ENCODE data around the gene RYK. TPM values are rescaled to one million over a fixed set of nuclear protein-coding genes. Genes with fewer than 3 reads are reported as not detected.
A peak's percentile ranks its signal among the peaks of the same experiment; 100 is the strongest.
"Not testable (repeated sequence)": the region's sequence is repeated elsewhere in the genome, so short reads cannot be mapped to it uniquely, and the experiment has no call there.

The RYK gene
- 136 TPM for total RNA-seq

DNA sequence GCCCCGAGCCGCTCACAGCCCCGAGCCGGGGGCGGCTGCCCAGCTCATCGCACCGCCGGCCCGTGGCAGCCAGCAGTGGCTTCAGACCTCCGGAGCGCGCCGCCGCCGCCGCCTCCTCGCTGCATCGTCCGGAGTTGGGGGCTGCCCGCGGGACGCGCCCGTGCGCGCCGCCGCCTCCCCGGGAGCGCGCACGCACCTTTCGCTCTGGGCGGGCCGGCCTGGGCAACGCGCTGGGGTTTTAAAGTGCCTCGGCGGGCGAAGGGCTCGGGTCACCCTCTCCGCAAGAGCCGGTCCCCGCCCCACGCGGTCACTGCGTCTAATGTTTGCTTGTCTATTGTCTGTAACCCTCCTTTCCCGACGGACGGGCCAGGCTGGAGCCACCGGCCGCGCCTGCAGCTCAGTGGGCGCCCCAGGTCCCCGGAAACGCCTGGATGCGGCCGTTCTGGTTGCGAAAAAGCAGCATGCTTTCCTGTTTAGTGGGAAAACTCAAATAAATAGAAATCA lies at the start of gene RYK:
Gene RYK (minus strand): TSS at position 143 of the 504 bp plus-strand sequence. CDS start 205 bp downstream, outside the sequence.
- DNase-seq = peak; percentile 71

DNA sequence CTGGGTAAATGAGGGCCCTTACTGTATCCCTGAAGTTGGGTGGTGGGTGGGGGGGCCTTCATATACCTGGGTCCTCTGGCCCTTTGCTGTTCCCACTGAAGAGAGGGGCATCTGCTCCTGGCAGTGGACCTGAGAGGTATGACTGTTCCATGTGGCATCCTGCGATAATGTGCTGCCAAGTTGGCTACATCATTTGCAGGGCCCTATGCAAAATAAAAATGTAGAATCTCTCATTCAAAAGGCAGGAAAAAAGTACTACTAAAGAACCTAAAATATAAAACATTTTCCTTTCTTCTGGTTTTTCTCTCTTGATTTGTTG lies 49.2 kb upstream of the RYK start:
- DNase-seq = no peak

DNA sequence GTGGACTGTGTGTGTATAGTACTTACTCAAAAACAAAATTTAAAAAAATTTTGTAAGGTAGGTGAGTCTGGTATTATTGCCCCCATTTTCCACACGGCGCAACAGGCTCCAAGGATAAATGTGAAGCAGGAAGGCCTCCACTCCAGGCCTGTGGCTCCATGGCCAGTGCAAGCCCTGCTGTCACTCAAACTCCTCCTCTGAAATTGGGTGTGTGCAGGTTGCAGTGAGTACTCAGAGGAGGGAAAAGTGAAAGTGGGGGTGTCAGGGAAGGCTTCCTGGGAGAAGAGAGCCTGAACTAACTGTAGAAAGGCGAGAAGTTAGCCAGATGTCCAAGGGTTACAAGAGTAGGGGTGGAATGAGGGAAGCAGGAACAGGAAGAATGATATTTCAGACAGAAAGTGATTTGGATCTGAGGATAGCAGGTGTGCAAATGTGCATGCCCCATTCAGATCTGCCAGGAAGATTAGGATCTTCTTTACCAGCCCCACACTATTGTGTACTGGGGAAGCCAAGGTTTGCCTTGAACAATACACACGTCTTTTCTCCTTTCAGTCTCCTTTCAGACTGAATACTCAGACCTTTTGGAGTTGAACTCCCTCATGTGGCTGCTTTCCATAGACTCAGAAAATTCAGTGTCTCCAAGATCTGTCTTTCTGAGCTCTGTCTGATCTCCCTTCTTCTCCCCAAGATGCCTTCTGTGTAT lies 48.7 kb upstream of the RYK start:
- DNase-seq = no peak

DNA sequence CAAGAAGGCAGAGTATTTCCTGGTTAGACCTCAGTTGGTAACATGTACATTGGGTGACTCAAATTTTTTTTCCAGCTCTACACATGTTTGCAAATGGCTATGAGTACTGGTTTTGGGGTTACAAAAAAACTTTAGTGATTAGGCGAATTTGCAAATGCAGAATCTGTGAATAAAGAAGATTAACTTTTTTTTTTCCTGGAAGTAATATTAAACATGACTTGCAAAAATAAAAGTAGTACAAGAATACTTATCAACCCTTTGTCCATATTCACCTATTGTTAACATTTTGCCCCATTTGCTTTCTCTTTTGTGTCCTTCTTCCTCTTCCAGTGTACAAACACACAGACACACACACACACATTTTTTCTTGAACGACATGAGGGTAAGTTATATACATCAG lies 47.6 kb upstream of the RYK start:
- no peak for DNase-seq

DNA sequence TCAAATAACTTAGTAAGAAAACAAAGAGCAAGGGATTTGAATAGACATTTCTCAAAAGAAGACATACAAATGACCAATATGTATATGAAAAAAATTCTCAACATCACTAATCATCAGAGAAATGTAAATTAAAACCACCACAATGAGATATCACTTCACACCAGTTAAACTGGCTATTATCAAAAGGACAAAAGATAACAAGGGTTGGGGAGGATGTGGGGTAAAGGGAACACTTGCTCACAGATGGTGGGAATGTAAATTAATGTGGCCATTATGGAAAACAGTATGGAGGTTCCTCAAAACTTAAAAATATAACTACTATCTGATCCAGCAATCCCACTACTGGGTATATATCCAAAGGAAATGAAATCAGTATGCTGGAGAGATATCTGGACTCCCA lies 46.0 kb upstream of the RYK start:
- no peak for DNase-seq

DNA sequence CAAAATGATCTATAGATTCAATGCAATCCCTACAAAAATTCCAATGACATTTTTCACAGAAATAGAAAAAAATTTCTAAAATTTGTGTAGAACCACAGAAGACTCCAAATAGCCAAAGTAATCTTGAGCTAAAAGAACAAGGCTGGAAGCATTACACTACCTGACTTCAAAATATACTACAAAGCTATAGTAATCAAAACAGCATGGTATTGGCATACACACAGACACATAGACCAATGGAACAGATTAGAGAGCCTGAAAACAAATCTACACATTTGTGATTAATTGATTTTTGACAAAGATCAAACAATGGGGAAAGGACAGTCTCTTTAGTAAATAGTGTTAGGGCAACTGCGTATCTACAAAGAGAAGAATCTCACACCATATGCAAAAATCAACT lies 45.3 kb upstream of the RYK start:
- DNase-seq = no peak

DNA sequence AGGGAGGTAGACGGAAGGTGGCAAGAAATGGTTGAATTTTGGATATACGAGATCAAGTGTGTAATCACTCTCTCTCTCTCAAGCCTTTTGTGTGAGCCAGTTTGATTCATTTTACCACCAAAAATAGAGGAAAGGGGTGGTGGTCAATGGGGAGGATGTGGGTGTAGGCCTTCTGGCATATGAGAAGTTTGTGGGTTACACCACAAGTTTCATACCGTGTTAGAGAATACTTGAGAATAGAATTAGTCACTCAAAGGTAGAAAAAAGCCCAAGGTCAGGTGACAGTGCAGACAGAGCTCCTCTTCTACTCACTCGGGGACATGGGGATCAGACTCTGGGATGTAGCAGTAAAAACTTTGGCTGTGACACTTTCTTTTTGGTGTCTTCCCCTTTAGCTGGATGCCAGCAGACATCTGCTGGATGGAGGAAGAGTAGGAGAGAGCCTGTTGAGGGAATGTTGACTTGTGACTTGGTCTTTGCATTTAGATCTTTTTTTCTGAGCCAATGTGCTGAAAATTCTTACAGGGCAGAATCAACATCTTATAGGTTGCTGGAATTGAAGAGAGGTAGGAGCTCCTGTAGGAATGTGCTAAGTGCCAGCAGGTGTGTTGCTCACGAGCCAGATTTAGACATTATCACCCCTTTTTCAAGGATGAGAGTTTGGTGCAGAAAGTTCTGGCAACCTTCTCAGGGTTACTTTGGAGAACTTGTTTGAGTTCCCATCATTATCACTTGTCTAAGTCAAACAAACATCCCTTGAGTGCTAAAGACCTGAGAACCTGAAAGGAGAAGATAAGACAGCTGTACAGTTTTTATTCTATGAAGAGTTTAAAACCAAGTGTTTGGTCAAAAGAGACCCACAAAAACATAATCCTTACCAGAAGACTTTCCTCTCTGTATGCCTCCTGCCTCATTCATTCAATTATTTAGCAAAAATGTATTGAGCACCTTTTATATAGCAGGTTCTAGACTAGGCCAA lies 43.9 kb upstream of the RYK start:
- no peak for DNase-seq

DNA sequence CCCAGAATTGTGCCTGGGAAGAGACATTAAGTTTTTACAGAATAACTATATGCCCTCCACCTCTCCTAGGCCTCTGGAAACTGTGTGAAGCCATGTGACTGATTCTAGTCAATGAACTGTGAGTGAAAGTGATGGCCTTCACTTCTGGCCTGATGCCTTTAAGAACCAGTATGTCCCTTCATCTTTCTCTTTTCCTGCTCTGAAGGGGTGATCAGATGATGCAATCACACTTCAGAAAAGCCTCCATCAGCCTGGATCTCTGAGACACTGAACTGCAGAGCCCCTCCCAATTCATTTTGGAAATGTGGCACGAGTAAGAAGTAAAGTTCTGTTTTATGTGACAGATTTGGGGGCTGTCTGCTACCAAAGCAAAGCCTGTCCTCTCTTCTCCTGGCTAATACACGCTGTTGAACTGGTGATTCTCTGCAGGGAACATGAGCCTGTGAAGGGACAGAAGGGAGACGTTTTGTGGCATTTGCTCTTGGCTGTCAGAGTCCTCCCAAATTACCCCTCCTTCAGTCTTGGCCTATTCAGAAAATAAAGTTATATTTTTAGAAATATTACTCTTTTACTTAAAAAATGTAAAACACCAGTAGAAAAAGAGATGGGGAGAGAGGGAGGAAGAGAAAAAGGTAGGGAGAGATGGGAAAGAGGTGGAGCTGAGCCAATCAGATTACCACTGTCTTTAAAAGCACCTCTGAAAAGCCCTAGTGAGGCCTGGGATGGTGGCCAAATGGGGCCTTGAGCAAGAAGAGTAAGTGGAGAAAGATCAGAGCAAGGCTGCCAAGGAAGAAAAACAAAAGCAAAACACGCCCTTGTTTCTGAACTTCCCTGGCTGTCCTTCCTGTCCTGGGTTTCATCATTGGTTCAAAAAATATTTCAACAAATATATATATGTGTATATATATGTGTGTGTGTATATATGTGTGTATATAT lies 40.9 kb upstream of the RYK start:
- DNase-seq = no peak

DNA sequence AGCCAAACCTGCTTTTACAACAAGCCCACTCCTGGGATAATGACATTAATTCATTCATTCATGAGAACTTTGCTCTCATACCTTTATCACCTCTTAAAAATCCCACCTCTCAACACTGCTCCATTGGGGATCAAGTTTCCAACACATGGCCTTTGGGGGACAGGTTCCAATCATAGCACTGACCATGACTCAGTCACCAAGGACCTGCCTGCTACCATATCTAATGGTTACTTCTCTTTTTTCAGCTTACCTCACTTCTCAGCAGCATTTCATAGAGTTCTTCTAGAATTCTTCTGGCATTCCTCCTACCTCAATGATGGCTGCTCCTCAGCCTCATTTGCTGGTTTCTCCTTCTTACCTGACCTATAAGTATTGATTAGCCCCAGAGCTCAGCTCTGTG lies 36.9 kb upstream of the RYK start:
- DNase-seq = no peak

DNA sequence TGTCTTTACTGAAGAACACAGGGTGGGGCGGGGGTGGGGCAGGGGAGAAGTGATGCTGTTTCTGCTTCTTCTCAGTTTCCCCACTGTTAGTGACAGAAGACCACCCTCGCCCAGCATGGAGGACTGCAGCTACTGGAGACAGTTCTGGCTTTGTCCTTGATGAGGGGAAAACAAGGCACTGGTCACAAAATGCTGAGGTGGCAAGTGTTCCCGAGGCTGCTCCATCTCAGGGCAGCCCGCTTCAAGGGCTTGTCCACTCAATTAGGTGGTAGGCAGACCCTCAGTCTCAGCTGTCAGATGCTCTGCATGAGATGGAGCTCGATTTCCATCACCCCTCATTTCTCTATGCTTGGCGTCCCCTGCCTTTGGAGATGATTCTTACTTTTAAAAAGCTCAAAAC lies 33.8 kb upstream of the RYK start:
- DNase-seq = no peak

DNA sequence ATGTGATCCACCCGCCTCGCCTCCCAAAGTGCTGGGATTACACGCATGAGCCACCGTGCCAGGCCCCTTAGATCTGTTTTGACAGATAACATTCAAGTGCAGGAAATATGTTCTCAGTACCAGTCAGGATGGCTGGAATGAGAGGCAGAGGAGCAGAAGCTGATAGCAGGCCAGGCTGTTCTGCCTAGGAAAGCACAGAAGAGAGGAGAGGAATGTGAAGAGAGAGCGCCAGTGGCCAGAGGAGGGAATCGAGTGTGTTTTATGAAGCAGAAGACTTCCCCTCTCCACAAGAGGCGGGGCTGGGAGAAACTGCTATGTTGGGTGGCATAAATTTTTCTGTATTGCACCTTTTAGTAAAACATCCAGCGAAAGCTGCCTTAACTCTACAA lies 32.0 kb upstream of the RYK start:
- no peak for DNase-seq

DNA sequence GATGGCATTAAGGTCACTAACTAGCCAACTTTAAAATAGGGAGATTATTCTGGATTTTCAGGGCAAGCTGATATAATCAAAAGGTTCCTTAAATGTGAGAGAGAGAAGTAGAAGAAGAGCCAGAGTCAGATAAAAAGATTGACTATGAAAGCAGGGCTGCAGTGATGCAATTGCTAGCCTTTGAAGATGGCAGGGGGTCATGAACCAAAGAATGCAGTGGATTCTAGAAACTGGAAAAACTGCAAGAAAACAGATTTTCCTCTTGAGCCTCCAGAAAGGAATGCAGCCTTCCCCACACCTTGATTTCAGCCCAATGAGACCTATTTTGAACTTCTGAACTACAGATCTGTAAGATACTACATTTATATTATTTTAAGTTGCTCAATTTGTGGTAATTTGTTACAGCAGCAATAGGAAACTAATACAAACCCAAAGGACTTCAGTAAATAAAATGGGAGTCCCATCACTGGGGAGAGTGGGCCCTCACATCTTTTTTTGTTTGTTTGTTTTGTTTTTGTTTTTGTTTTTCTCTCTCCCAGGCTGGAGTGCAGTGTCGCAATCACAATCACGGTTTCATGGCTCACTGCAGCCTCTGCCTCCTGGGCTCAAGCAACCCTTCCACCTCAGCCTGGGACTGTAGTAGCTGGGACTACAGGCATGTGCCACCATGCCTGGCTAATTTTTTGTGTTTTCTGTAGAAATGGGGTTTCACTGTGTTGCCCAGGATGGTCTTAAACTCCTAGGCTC lies 31.4 kb upstream of the RYK start:
- no peak for DNase-seq

DNA sequence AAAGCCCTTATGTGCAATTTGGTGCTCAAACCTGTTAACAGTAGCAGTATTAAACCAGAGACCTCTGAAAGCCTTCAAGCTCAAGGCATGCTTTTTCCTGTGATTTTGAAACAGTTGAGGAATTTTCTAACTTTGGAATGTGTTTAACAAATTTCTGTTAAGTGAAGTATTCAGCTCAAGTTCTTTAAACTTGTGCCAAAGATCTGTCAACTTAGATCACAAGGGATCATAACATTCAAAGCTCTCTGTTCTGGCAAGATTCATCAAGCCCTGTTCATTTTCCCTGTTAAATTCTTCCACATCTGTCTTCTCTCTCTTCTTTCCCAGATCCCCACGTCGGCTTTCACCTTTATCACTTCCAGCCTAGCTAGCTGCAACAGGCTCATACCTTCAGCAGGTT lies 28.8 kb upstream of the RYK start:
- DNase-seq = no peak

DNA sequence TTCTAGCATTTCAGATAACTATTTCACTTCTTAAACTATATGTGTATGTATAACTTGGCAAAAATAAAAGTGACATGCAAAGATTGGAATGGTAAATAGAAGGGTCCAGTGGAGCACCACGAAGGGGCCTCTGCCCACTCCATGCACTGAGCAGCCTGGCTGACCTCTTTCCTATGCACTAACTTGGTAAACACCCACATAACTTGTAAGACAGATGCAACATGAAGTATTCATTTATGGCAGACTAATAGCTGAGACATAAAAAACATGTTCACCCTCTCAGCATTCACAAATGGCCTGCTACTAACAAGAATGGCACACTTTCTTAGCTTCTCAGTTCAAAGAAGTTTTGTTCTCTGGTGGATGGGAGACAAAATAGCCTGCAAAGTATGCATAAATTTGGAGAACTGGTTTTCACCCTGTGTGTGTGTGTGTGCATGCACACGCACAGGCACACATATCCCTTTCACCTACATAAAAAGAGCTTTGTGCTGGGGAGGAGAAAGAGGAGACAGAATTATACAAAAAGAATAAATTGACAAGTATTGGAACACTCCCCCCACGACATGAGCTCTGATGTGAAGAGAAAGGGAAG lies 26.5 kb upstream of the RYK start:
- no peak for DNase-seq

DNA sequence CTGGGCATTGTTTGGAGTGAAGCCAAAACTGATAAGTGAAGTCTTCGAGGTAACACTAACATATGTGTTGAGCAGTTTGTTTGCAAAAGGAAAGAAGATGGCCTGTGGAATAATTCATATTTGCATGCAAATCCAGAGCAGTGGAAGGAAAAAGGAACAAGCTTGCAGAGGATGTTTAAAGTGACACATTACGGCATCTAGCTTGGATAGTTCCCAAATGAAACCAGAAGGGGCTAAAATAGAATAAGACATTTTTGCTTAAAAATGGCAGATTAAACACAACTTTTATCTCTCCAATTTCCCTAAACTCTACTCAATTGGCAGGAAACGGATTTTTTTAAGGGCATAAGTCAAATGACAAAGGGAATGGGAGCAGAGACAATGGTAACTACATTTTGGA lies 25.4 kb upstream of the RYK start:
- no peak for DNase-seq

DNA sequence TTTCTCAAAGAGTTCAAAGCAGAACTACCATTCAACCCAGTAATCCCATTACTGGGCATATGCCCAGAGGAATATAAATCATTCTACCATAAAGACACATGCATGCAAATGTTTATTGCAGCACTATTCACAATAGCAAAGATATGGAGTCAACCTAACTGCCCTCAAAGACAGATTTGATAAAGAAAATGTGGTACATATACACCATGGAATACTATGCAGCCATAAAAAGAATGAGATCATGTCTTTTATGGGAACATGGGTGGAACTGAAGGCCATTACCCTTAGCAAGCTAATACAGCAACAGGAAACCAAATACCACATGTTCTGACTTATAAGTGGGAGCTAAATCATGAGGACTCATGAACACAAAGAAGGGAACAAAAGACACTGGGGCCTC lies 24.5 kb upstream of the RYK start:
- not testable (repeated sequence) for DNase-seq

DNA sequence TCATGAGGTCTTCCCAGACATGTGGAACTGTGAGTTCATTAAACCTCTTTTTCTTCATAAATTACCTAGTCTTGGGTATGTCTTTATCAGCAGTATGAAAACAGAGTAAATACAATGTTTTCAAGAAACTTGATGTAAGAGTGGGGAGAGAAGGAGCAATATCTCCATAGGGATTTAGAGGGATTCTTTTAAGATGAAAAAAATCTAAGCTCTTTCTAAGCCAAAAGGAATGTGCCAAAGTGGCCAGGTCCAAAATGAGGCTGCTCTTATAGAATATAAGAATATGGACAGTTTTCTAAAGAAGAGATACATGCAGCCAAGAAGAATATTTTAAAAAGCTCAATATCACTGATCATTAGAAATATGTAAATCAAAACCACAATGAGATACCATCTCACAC lies 23.9 kb upstream of the RYK start:
- no peak for DNase-seq

DNA sequence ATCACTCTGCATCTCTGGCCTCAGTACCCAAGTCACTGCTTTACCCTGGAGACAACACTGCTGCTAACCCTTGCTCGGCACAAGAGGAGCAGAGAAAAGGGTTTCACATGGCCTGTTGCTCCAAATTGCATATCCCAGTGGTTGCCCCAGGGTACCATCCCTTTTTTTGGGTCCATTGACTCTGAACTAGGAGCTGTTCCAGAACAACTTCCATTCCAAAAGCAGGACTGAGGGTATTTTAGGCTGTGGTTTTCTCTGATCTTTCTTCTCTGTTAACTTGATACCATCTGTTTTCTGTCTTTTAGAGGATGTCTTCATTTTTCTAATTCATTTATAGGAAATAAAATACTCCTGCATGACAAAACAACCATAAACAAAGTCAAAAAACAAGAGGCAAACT lies 17.3 kb upstream of the RYK start:
- no peak for DNase-seq

DNA sequence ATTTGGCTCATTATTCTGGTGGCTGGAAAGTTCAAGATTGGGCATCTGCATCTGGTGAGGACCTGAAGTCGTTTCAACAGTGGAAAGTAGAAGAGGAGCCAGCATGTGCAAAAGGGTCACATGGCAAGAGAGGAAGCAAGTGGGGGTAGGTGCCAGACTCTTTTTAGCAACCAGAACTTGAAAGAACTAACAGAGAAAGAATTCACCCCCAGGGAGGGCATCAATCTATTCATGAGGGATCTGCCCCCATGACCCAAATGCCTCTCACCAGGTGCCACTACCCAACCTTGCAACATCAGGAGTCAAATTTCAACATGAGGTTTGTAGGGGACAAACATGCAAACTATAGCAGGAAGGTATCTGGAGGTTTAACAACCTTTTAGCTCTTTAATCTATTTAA lies 10.3 kb upstream of the RYK start:
- DNase-seq = no peak

DNA sequence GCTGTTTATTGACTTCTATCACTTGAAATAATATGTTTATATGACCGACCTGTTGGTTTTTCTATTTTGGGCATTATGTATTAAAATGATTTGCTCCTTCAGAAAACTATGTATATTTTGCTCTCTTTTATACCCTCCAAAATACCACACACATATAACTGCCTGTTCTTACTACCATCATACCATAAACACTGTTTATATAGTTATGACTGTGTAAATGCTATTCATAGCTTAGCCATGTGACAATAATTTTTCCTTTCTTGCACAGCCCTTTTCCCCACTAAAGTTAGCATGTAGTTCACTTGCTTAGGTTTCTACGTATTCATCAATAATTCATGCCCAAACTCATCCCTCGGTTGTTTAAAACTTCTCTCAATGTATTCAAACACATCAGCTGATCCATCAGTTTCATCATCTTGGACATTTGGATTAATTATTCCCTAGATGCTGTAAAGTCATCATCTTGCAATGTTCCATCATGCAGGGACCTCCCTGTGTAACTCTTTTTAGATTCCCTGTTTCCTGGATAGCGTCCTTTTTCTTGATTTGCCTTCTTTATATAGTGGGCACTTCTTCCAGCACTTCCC lies 8.2 kb upstream of the RYK start:
- no peak for DNase-seq

DNA sequence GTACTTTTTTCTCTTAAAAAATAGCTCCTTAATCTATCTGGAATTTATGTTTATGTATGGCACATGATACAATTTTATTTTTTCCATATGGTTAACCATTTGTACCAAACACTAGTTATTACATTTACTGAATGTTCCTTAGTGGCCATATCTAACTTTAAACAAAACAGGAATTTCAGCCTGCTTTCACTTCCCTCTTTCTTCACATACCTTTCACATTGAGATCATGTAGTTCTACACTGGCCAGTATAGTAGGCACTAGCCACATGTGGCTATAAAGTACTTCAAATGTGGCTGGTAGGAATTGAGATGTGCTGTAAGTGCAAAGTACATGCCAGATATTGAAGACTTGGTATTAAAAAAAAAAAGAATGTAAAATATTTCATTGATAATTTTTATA lies 4.7 kb upstream of the RYK start:
- no peak for DNase-seq
